PC-3 (cell line): Measurements from ENCODE around the gene GIPC3. TPM values are rescaled to one million over a fixed set of nuclear protein-coding genes. Genes with fewer than 3 reads are reported as not detected.

ENCODE experiments used
- ATAC-seq: fragments of 200-7000 bp; cut with Tn5 transposase; 2 replicates; pipeline ENCODE4 v1.9.1; 2020; ENCODE audit warnings: mild to moderate bottlenecking, moderate library complexity
- BruUV-seq: library from RNA; stranded (reverse); fragments of 400-500 nt; replicated peaks from 2 replicates; lab custom pipeline; 2021; lab: Mats Ljungman, UMichigan
- CTCF ChIA-PET: fragments of 300-600 bp; sonication (Branson Sonifier 250); formaldehyde crosslinking; loops from one replicate; lab custom pipeline; 2022; ENCODE audit warnings: antibody characterized with exemption; lab: Charles Lee
- POLR2A ChIA-PET: fragments of 300-600 bp; sonication (Branson Sonifier 250); formaldehyde crosslinking; loops from one replicate; lab custom pipeline; 2022; ENCODE audit warnings: antibody characterized with exemption; ENCODE audit not compliant: unreplicated experiment; lab: Charles Lee
- DNase-seq: peaks from one replicate; pipeline ENCODE4 v3.0.0-alpha.2; 2015
- H2AFZ ChIP-seq: fragments of 300-600 bp; sonication (generic); 2 replicates; pipeline ENCODE4 v1.6.0; 2016; ENCODE audit warnings: antibody characterized with exemption, low read length
- H3F3A ChIP-seq: fragments of 300-600 bp; sonication (generic); one replicate; pipeline ENCODE4 v1.6.0; 2017; ENCODE audit warnings: antibody characterized with exemption, low read length, control low read depth, mild to moderate bottlenecking; ENCODE audit not compliant: unreplicated experiment
- H3K27ac ChIP-seq: fragments of 300-600 bp; sonication (generic); 2 replicates; pipeline ENCODE4 v1.5.1; 2016; ENCODE audit warnings: mild to moderate bottlenecking, low read length
- H3K27me3 ChIP-seq: fragments of 300-600 bp; sonication (generic); 2 replicates; pipeline ENCODE4 v1.6.1; 2016; ENCODE audit warnings: low read length, mixed read lengths
- H3K36me3 ChIP-seq: fragments of 300-600 bp; sonication (generic); 2 replicates; pipeline ENCODE4 v1.6.1; 2016; ENCODE audit warnings: low read depth, mixed run types, low read length, mixed read lengths
- H3K4me1 ChIP-seq: fragments of 300-600 bp; sonication (generic); 2 replicates; pipeline ENCODE4 v1.5.1; 2016; ENCODE audit warnings: low read length; ENCODE audit not compliant: insufficient read depth
- H3K4me2 ChIP-seq: fragments of 300-600 bp; sonication (generic); 2 replicates; pipeline ENCODE4 v1.6.0; 2016; ENCODE audit warnings: low read length
- H3K4me3 ChIP-seq: fragments of 300-600 bp; sonication (generic); 2 replicates; pipeline ENCODE4 v1.5.1; 2016; ENCODE audit warnings: mild to moderate bottlenecking, low read length, mixed read lengths
- H3K79me2 ChIP-seq: fragments of 300-600 bp; sonication (generic); 2 replicates; pipeline ENCODE4 v1.6.1; 2017; ENCODE audit warnings: low read length, mixed read lengths
- H3K9ac ChIP-seq: fragments of 300-600 bp; sonication (generic); 2 replicates; pipeline ENCODE4 v1.6.0; 2016; ENCODE audit warnings: mild to moderate bottlenecking, low read length
- H3K9me2 ChIP-seq: fragments of 300-600 bp; sonication (generic); replicated peaks from 2 replicates; pipeline ENCODE4 v1.6.1; 2016; ENCODE audit warnings: mixed run types, low read length, mixed read lengths
- H3K9me3 ChIP-seq: fragments of 300-600 bp; sonication (generic); 2 replicates; pipeline ENCODE4 v1.6.1; 2016; ENCODE audit warnings: low read length, mixed read lengths
- H4K20me1 ChIP-seq: fragments of 300-600 bp; sonication (generic); 2 replicates; pipeline ENCODE4 v1.6.1; 2016; ENCODE audit warnings: low read length, mixed read lengths
- EZH2 ChIP-seq: fragments of 300-600 bp; sonication (generic); IDR thresholded peaks from one replicate; pipeline ENCODE4 v1.6.1; 2017; ENCODE audit warnings: antibody characterized with exemption, mild to moderate bottlenecking, low read length; ENCODE audit not compliant: unreplicated experiment
- EZH2phosphoT487 ChIP-seq: fragments of 300-600 bp; sonication (generic); IDR thresholded peaks from 2 replicates; pipeline ENCODE4 v1.6.1; 2018; ENCODE audit warnings: mild to moderate bottlenecking, antibody characterized with exemption, low read length, borderline replicate concordance
- intact Hi-C: fragments of 100-400 bp; cut with micrococcal nuclease; formaldehyde crosslinking; loops from 2 replicates; pipeline ENCODE4 v1.9.0; 2023
- total RNA-seq: library from RNA; depleted of rRNA; stranded (reverse); fragments of >200 nt; gene quantifications from 2 replicates; pipeline ENCODE4 v1.2.3, GENCODE V29; 2014
- TF ChIP-seq, protein P1 (sequence below): fragments of 300-600 bp; sonication (generic); conservative IDR thresholded peaks from 2 replicates; pipeline ENCODE4 v1.5.1; 2017; ENCODE audit warnings: antibody characterized with exemption, low read depth, mild to moderate bottlenecking, low read length

The GIPC3 gene
- total RNA-seq, 1 experiment from 2014 or later, result 0.18 TPM

DNA sequence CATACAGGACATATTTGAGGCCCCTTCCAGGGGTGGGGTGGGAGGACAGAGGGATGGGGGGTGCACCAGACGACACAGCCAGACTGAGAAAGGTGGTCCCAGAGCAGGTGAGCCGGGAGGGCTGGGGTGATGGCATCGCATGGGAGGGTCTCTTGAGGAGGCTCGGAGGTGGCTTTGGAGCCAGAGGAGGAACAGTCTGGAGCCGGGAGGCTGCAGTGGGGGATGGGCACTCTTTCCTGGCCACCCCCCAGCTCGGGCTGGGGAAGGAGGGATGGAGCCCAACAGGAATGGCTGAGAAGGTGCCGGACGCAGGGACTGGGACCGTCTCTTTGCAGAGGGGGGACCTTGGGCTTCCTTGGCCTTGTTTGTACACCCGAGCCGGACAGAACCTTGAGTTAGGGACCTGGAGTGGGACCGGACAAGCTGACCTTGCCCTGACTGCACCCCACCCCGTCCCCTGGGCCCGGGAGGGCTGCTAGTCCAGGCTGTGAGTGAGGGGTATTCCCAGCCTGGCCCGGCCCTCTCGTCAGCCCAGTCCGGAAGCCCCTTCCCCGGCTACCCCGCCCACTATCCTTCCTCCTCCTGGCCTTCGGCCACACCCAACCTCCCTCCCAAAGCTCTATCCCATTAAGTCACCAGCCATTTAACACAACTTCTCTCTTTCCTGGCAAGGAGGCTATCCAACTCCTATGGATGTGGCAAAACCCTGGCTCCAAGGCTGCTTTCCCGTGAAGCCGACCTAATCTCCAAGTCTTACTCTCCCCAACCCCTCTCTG is 22.2 kb downstream of the GIPC3 start:
- no peaks in the 10 kb centered on the region for H3K36me3 ChIP-seq
- H2AFZ ChIP-seq, result peak overlapping the region; percentile 69
- H3K9me2 ChIP-seq, result no peaks in the 10 kb centered on the region
- peaks cover 16% of the 10 kb centered on the region; the same call in 1 of the 2 replicates for H3K4me1 ChIP-seq
- BruUV-seq, result no TSS peak
- intact Hi-C loops, result no loop called here
- H3K27ac ChIP-seq, result no peak overlapping the region
- H4K20me1 ChIP-seq, result no peaks in the 10 kb centered on the region
- no peaks in the 10 kb centered on the region for H3K9me3 ChIP-seq
- TF ChIP-seq EZH2phosphoT487 (no peak), EZH2 (no peak)
- TF ChIP-seq, protein P1, sequence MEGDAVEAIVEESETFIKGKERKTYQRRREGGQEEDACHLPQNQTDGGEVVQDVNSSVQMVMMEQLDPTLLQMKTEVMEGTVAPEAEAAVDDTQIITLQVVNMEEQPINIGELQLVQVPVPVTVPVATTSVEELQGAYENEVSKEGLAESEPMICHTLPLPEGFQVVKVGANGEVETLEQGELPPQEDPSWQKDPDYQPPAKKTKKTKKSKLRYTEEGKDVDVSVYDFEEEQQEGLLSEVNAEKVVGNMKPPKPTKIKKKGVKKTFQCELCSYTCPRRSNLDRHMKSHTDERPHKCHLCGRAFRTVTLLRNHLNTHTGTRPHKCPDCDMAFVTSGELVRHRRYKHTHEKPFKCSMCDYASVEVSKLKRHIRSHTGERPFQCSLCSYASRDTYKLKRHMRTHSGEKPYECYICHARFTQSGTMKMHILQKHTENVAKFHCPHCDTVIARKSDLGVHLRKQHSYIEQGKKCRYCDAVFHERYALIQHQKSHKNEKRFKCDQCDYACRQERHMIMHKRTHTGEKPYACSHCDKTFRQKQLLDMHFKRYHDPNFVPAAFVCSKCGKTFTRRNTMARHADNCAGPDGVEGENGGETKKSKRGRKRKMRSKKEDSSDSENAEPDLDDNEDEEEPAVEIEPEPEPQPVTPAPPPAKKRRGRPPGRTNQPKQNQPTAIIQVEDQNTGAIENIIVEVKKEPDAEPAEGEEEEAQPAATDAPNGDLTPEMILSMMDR, result no peak
- ChIA-PET POLR2A (no interaction called here), CTCF (interaction anchor here (0.5 to 0.6 kb wide), 2 partner anchors 100 to 280 kb away, joined by 3 to 6 read pairs; no protein-coding TSS in a partner anchor)
- ATAC-seq (peak; percentile 29), DNase-seq (peak; percentile 46)
- H3F3A ChIP-seq, result no peaks in the 10 kb centered on the region
- no peaks in the 10 kb centered on the region for H3K27me3 ChIP-seq
- H3K4me2 ChIP-seq, result peak overlapping the region; percentile 88
- peak overlapping the region; percentile 61; the same call in 1 of the 2 replicates for H3K9ac ChIP-seq
- H3K79me2 ChIP-seq, result no peaks in the 10 kb centered on the region
- peak overlapping the region; percentile 66 for H3K4me3 ChIP-seq

DNA sequence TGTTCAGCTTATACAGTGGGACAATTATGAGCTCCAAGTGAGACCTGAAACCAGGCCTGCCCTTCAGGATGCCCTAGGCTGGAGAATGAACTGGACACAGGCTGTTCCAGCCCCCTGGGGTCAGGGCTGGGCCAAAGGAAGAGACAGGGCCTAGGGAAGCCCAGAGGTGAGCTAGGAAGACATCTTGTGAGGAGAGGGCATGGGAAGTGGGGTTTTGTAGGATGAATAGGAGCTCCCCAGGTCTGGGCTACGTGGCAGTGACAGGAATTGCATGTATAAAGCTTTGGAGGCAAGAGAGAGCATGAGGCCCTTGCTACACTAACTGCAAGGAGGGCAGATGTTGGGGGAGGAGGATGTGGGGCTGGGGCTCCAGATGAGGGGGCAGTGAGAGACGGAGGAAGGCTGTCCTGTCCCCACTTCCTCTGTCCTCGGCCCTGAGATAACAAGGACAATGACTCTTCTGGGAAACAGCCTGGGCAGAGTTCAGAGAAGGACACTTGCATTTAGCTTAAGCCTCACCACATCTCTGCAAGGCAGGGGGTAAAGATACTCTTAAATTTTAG is 22.9 kb downstream of the GIPC3 start:
- peaks cover 16% of the 10 kb centered on the region; the same call in 1 of the 2 replicates for H3K4me1 ChIP-seq
- intact Hi-C loops, result no loop called here
- H2AFZ ChIP-seq, result peak overlapping the region; percentile 69; the same call in 1 of the 2 replicates
- ChIA-PET CTCF (interaction anchor here (0.5 kb wide), 1 partner anchor 99 kb away, joined by 6 read pairs; no protein-coding TSS in a partner anchor), POLR2A (no interaction called here)
- no peaks in the 10 kb centered on the region for H3K79me2 ChIP-seq
- no peaks in the 10 kb centered on the region for H3K27me3 ChIP-seq
- no peak for ATAC-seq
- no peaks in the 10 kb centered on the region for H4K20me1 ChIP-seq
- TF ChIP-seq, protein P1, result no peak
- H3K9me3 ChIP-seq, result no peaks in the 10 kb centered on the region
- H3K9me2 ChIP-seq, result no peaks in the 10 kb centered on the region
- no peaks in the 10 kb centered on the region for H3F3A ChIP-seq
- no peaks in the 10 kb centered on the region for H3K36me3 ChIP-seq
- H3K27ac ChIP-seq, result no peak overlapping the region
- H3K4me3 ChIP-seq, result peak overlapping the region; percentile 66; the same call in 1 of the 2 replicates
- no peak overlapping the region for H3K9ac ChIP-seq
- H3K4me2 ChIP-seq, result peak overlapping the region; percentile 88
- no peak for DNase-seq
- no TSS peak for BruUV-seq
